Measurements from ENCODE around the gene NTN4.
"Not testable (repeated sequence)": the region's sequence is repeated elsewhere in the genome, so short reads cannot be mapped to it uniquely, and the experiment has no call there.

NTN4 gene

DNA sequence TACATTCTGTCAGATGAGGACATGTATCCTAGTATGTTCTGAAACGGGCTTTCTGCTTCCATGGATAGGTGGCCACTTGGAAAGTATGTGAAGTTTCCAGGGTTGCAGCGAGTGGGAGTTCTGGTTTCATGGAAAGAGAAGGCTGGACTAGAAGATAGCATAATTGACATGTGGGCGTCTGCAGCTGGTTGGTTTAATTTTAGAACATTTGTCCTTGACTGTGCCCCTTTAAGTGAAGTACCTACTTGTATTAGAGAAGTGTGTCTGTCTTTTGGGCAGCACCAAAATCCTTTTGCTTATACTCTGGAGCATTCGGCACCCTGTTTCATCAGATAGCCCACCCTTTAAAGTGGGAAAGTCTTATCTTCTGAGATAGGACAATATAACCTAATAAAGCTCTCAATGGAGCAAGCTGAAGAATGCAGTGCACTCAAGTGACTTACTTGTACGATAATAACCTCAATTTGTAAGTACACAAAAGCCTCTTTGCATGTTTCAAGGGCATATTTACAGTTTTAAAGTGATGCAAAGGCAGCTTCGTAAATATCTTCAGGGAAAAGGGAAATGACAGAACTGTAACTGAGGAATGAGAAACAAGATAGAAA lies 35.2 kb downstream of the NTN4 start:
- no peak for DNase-seq (ENCODE audit: low read depth in 3 of 3)

DNA sequence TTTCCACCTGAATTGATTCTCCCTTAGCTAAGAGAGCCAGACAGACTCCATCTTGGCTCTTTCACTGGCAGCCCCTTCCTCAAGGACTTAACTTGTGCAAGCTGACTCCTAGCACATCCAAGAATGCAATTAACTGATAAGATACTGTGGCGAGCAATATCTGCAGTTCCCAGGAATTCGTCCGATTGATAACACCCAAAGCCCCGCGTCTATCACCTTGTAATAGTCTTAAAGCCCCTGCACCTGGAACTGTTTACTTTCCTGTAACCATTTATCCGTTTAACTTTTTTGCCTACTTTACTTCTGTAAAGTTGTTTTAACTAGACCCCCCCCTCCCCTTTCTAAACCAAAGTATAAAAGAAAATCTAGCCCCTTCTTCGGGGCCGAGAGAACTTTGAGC lies 44.5 kb downstream of the NTN4 start:
- DNase-seq (ENCODE audit: low read depth in 3 of 3): not testable (repeated sequence)

DNA sequence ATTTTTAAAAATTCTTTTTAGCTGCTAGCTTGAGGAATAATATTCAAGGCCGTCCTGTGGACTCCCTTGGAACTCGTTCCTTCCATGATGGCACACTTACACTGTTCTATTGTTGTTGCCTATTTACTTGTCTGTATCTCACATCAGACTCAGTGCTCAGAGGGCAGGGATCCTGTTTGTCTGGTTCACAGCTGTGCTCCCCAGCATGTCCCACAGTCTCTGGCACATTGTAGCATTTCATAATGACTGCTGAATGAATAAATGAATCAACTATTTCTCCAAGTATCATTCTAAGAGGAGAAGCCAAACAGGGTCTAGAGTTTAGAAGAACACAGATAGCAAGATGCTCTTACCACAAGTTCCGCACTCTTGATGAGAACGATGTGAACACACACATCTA lies 48.0 kb downstream of the NTN4 start:
- DNase-seq (ENCODE audit: low read depth in 3 of 3): no peak

DNA sequence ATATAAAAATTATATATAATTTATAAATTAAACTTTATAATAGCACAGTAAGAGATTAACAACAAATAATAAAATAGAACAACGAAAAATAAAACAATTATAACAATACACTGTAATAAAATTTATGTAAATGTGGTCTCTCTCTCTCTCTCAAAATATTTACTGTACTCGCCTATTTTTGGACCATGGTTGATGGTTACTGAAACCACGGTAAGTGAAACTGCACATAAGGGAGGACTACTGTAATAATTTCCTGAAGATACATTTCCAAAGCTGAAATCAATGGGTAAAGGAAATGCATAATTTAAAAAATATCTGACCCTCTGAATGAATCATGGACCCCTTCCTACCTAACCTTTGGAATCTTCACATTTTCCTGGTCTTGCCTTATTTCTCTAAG lies 48.9 kb downstream of the NTN4 start:
- DNase-seq (ENCODE audit: low read depth in 3 of 3): no peak

DNA sequence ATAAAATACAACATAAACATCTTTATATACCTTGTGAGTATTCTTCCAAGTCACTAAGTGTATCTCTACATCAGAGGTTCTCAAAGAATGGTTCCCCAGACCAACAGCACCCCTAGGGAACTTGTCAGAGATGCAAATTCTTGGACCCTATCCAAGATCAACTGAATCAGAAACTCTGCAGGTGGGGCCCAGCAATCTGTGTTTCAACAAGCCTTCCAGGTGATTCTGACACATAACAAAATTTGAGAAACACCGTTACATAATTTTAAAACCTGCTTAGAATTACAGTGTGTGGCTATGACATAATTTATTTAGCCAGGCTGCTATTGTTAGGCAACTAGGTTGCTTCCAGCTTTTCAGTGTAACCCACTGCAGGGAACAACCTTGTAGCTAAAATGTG lies 49.8 kb downstream of the NTN4 start:
- DNase-seq (ENCODE audit: low read depth in 3 of 3): no peak

DNA sequence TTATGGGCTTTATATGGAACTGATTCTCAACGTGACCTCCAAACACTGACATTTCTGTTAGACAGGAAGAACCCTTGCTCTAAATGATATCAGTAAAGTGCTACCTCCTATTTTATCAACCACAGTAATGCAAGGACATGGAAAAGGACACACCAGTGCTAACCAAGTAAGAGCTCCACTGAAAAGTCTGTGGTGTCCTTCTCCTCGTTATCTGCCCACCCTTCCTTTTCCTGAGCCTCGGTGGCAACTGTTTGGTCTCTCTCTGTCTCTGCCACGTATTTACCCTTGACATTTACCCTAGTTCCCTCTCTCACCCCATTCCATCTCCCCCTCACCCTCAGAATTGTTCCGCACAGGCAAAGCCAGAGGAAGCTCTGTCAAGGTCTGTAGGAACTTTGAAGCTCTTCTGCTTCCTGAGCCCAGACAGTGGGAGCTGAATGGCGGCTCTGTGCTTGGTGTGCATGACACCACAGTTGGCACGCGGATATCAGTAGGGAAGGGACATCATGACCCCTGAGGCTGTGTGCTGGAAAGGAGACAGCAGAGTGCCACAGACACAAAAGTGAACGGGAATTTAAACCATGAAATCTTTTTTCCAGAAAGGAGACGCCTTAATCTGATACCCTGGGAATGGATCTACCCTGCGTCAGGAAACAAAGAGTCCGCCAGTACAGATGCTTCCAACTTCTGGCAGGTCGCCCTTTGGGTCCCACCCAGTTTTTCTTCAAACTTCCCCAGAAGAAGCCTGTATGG lies 50.8 kb downstream of the NTN4 start:
- DNase-seq (ENCODE audit: low read depth in 3 of 3): no peak

DNA sequence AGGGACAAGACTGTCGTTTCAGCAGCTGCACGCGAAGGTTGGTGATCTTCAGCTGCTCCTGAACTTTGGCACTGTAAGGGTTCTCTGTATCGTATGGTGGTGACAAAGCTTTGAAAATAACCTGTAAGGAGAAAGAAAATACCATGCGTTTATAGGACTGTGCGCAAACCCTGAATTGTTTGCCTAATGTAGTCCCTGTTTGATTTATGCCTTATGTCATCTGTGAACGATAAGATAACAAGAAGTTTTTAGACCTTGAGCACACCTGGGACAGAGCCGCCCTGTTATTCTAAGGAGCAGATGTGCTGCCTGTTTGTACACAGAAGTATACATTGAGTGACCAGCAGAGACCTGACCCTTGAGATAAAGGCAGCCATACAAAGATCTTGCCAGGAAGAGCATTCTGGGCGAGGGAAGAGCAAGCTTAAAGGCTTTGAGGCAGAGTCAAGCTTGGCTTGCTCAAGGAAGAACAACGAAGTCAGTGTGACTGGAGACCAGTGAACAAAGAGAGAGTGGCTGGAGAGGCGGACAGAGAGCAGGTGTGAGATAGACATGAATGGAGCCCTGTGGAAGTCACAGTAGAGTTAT lies 52.4 kb downstream of the NTN4 start:
- DNase-seq (ENCODE audit: low read depth in 3 of 3): no peak

DNA sequence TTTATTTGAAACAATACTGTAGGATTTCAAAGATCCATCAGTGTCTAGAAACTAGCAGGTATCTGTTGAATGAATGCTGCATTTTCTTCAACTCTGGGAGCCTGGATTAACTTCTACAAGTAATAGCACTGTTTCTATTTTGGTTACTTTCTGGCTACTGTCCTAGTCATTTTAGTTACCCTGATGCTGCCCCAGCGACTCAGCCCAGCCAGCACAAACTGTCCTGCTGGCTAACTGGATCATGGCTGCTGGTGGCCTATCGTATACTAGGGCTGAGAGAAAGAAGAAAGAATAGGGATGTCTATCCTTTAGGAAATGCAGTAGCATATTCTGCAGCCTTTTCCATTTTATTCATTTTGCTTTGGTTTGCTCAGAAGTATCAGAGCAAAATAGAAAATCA lies 53.9 kb downstream of the NTN4 start:
- DNase-seq (ENCODE audit: low read depth in 3 of 3): no peak

DNA sequence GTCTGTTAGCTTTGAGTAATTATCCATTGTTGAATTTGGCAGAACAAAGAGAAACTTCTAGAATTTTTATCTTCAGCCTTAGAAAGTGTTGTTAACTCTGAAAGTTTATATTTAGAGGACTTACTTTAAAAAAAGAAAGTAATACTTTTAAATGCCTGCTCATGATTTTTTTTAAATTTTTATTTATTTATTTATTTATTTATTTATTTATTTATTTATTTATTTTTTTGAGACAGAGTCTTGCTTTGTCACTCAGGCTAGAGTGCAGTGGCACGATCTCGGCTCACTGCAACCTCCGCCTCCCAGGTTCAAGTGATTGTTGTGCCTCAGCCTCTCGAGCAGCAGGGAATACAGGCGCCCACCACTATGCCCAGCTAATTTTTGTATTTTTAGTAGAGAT lies 54.8 kb downstream of the NTN4 start:
- not testable (repeated sequence) for DNase-seq (ENCODE audit: low read depth in 3 of 3)

DNA sequence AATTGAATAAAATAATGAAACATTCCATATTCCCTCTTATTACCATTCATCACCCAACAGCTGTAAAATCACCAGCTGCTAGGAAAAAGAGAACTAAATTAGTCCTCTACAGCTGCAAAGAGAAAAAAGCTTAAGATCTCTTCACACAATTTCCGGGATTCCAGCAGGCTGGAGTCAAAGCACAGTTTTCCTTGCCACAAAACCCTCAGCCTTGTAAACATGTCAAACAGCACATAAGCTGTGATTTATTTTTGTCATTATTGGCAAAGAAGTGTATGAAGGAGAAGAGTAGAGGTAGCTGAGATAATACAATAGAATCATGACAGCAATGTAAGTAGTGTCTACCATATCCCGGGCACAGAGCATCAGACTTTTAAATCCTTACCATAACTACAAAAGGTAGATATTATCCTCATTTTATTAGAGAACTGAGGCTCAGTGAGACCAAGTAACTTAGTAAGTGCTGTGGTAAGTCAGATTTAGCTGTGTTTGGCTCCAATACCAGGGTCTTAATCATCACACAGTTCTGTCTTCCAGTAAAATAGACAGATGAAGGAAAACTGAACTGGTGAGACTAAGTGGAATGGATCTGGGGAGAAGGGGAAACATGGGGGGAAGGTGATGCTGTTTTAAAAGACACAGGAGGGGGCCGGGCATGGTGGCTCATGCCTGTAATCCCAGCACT lies 57.3 kb downstream of the NTN4 start:
- no peak for DNase-seq (ENCODE audit: low read depth in 3 of 3)

DNA sequence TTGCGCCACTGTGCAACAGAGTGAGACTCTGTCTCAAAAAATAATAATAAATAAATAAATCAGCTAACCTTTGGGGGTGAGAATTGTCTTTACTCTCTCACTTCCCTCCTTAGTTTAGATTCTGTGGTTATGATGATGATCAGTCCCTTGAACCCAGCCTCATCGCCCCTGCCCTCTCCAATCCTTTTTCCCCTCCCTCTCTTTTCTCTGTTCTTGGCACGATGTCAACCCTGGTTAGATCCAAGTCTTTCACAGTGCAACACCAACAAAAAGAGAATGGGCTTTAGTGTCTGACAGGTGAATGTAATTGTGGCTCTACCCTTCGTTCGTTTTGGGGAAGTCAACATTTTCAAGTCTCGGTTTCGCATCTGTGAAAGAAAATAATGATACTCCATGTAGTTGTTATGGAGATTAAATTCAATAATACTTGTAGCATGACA lies 59.0 kb downstream of the NTN4 start:
- no peak for DNase-seq (ENCODE audit: low read depth in 3 of 3)

DNA sequence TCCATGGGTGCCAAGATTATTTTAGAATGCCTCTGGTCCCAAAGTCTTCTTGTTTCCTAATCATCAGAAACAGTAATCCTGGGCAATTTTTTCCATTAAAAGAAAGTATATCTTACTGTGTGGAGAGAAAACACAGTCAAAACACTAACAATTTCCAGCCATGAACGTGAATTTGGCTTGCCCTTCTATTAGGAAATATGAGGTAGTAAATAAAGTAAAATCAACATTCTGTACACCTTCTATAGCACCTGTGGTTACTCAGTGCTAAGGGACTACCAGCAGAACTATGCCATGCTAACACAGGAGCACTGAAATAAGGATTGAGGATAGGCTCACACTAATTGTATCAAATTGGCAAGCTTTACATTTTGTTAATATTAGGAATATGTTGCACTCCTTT lies 60.1 kb downstream of the NTN4 start:
- DNase-seq (ENCODE audit: low read depth in 3 of 3): no peak

DNA sequence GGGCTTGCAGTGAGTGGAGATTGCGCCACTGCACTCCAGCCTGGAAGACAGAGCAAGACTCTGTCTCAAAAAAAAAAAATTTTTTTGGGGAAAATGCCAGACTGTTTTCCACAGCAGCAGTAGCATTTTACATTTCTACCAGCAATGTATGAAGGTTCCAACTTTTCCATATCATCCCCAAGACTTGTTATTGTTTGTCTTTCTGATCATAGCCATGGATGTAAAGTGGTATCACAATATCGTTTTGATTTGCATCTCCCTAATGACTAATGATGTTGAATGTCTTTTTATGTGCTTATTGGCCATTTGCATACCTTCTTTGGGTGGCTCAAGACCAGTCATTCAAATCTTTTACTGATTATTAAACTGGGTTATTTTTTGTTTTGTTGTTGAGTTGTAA lies 63.7 kb downstream of the NTN4 start:
- DNase-seq (ENCODE audit: low read depth in 3 of 3): no peak

DNA sequence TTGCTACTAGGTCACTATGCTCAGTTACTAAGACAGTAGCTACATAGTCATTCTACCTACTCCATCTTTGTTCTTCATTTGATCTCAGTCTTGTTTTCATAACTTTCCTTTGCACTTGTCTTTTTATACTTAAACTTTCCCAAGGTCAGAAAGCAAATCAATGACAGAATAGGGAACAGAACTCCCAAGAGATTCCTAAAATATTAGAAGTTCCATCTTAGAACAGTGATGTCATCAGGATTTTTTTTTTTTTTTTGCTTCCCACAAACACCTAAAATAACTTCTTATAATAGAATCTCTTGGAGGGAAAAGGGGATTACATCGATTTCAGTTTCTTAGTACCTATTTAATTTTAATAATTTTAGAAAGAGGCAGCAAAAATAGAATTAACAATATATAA lies 65.8 kb downstream of the NTN4 start:
- DNase-seq (ENCODE audit: low read depth in 3 of 3): no peak

DNA sequence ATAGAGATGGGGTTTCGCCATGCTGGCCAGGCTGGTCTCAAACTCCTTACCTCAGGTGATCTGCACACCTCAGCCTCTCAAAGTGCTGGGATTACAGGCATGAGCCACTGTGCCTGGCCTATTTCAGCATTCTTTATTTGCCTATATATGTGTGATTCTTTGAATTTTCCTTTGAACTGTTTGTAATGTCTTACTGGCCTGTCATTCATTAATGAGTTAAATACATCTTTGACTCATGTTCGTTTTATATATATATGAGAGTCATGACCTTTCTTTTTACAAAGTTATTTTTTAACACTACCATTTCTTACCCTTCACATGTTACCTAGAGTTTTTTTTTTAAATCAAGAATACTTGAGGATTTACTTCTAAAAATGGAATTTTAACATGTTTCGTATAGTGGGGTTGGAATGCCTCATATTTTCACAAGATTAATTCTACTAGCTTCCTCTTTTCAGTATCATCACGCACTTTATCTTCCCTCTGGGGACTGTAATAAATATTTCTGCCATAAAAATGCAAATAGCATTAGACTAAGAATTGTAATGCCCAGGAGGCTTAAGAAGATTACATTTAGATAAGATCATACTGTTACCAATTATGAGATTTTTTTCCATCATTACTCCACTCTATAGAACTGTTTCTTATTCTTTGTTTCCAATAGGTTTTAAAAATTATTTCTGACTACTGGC lies 66.7 kb downstream of the NTN4 start:
- no peak for DNase-seq (ENCODE audit: low read depth in 3 of 3)

DNA sequence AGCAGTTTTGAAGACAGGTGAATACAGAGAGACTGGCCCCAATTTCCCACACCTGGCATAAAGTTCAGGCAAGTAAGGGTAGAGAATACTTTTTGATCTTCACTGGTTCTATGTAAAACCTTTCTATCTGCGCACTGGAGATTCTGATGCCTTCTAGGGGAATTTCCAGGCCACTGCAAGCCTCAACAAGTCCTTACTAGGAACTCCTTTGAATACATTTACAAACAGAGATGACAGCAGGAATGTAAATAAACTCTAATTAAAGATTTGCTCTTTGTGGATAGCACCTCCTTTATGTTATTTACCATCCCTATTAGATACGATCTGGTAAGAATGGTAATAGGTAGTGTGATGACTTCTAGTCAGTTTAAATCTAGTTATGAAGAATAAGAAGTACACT lies 69.2 kb downstream of the NTN4 start:
- no peak for DNase-seq (ENCODE audit: low read depth in 3 of 3)

DNA sequence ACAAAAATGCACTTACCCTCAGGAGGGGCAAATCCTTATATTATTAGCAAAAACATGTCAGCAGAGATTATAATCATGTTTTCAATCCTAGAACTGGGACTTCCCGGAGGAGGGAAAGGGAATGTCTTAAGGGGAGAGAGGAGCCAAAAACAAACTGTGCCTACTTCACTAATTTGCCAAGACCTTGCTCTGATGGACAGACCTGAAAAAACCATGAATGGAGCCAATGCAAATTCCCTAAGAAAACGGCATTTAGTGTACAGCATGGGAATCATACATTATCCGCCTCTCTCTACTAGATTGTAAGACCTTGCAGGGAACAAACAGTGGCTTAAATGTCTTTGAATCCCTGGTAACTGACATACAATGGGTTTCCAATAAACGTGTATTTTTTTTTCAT lies 70.4 kb downstream of the NTN4 start:
- DNase-seq (ENCODE audit: low read depth in 3 of 3): no peak

DNA sequence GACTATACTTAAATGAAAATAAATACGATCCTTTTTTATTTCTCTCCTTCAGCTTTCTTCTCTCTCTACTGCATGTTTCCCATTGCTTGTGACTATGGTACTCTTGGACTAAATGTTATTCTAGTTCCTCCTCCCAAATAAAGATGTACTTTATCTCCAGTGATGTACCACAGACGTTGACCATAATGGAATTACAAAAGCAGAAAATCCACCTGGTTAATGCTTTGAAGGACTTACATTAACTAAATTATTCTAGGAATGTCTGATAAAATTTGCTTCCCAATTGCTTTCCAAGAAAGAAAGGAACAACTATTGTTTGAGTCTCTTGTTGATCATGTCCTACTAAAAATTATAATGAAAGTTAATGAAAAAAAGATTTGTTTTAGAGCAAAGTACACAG lies 71.8 kb downstream of the NTN4 start:
- DNase-seq (ENCODE audit: low read depth in 3 of 3): no peak

DNA sequence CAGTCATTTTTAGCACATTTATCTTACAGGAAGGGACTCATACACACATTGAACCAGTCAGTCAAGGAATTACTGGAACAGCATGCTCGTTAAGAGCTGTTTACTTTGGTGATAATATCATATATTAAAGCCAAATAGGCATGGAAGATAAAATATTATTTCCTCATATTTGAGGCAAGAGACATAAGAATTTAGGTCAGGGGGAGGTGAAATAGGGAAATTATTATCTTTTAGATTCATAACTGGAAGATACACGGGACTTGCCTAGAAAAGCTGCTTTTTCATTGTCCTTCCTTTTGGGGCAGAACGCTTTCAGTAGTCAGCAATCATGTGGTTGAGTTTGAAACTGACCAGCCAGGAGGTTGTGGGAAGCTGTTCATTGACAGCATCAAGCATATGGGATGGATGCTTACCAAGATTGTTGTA lies 72.5 kb downstream of the NTN4 start:
- no peak for DNase-seq (ENCODE audit: low read depth in 3 of 3)

DNA sequence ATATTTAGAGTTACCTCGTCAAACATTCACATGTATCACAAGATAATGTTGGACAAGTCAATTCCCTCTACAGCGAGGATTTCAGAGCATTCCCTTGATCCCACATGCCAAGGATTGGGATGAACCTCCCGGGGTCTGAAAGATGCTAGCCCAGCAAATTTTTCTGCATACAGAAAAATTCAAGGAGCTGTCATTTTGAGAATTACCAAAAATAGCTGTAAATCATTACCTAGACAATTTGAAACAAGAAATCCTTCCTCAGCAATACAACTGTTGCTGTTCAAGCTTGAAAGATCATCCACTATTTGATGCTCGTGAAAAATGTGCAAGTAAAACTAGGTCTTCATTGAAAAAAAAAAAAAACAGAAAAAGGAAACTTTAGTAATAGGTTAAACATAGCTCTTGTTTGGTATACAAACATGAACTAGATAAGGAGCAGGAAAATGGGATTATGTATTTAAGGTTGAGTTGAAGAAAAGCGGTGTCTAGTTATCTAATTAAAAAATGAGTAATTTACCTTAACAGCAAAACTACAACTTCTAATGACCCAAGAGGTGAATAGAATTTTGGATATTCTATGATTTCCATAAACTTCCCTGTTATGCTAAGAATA lies 73.1 kb downstream of the NTN4 start:
- DNase-seq (ENCODE audit: low read depth in 3 of 3): no peak

DNA sequence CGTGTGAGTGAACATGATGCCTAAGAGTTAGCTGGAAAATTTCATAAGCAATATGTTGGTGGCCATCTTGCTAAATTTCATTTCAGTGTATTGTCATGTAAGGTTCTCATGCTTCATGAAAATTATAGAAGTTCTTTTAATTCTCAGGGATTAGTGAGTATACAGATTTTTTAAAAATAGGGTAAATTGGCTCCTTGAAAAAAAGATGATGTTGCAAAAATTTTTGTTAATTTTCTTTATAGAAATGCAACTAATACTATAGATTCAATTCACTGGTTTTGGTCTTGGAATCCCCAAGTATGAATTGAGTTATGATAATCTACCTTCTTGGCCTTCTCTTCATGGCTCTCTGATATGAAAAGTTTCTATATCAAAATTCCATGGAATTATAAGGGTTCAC lies 75.4 kb downstream of the NTN4 start:
- DNase-seq (ENCODE audit: low read depth in 3 of 3): no peak

DNA sequence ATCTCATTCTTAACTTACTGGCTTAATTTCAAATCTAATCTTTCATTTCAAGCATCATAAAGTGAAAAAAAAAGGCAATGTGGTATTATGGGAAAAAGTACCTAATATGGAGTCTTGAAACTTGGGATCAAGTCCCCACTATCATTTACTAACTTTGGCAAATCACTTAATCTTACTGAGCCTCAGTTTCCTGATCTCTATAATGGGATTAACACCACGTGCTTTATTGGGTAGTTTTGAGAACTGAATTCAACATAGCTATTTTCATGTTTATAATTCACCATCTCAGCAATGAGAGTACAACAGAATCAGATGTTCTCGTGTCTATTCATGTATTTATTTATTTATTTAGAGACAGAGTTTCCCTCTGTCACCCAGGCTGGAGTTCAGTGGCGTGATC lies 78.3 kb downstream of the NTN4 start:
- DNase-seq (ENCODE audit: low read depth in 3 of 3): no peak

Measured in stimulated activated CD4-positive, alpha-beta T cell treated with anti-CD3 and anti-CD28 coated beads, TNF-alpha, amount 100 ng/mL, for 24 hours (primary cell).